ENCODE results near the gene SLPI. TPM values are rescaled to one million over a fixed set of nuclear protein-coding genes. Genes with fewer than 3 reads are reported as not detected.

Gene SLPI
- total RNA-seq, 2 experiments from 2014 or later = 0.40 to 0.45 TPM

DNA sequence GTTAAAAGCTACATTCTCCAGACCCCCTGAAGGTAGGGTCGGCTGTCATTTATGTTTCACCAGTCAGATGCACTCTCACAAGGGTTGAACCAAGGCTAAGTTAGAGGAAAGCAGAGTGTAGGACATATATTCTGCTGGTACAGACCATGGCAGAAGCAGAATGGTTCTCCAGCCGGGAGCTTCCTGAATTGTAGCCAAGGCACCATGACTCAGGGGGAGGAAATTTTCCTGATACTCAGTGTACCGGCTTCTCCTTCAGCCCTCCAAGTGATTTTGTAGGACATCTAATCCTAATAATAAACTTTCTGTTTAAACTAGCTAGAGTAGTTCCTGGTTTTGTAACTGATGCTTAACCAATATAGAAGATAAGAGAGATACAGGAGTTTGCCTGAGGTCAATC is 14.2 kb upstream of the SLPI start:
- H3K36me3 Mint-ChIP-seq (ENCODE audit: low read depth) = no peaks in the 10 kb centered on the region
- CTCF ChIA-PET = interaction anchor here (0.8 to 2.1 kb wide), 2 partner anchors 22 to 53 kb away, joined by 3 to 9 read pairs; no protein-coding TSS in a partner anchor
- DNase-seq = no peak
- no peak overlapping the region for H3K27ac Mint-ChIP-seq
- POLR2A ChIA-PET = no interaction called here
- H3K9me3 Mint-ChIP-seq = no peaks in the 10 kb centered on the region
- H3K27me3 Mint-ChIP-seq = peaks cover 52% of the 10 kb centered on the region
- no peaks in the 10 kb centered on the region for H3K4me1 Mint-ChIP-seq
- no peak overlapping the region for H3K4me3 Mint-ChIP-seq

DNA sequence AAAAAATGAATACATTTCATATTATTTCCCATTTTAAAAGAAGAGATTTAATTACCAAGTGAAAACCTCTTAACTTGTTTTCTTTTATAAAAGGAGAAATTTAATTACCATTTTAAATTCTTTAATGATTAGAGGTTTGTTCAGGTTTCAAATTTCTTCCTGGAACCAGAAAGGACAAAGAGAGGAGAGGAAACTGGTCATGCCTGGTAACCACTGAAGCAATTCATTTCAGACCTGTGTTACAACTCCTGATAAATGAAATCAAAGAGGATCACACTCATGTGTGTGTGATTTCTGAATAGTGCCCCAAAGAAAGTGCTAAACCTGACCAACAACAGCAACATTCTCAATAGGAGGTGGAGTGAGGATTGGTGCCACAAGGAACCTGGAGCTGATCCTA is 12.6 kb upstream of the SLPI start:
- CTCF ChIA-PET = no interaction called here
- H3K4me3 Mint-ChIP-seq = no peak overlapping the region
- peaks cover 56% of the 10 kb centered on the region for H3K27me3 Mint-ChIP-seq
- H3K27ac Mint-ChIP-seq = no peak overlapping the region
- H3K4me1 Mint-ChIP-seq = no peaks in the 10 kb centered on the region
- no peaks in the 10 kb centered on the region for H3K36me3 Mint-ChIP-seq (ENCODE audit: low read depth)
- POLR2A ChIA-PET = no interaction called here
- no peak for DNase-seq
- no peaks in the 10 kb centered on the region for H3K9me3 Mint-ChIP-seq

DNA sequence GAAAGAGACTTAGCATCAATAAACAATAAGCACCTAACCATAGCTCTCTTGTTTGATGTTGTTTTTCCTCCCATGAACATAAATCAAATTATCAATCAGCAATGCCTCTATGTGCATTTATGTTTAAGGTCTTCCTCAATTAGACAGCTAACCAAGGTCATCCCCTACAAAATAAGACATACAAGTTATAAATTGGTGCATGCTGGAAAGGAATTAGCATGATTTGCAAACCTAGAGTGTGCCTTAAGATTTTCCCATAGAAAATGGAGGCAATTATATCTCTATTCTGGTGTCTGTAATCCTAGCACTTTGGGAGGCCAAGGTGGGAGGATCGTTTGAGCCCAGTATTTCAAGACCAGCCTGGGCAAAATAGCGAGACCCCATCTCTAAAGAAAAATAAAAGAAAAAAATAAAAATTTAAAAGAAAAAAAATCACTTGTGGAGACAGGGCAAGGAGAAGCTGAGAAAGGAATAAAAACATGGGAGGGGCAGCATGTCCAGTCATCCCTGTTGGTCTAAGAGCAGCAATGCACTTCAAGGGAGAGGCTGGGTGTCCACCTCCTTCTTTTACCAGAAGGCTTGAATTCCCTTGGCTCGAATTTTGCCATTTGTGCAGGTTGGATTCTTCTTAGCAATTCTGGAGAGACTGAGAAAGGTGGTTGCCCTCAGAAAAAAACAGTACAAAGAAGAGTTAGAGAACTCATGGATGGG is 9.3 kb upstream of the SLPI start:
- Mint-ChIP-seq H3K36me3 (ENCODE audit: low read depth) (no peaks in the 10 kb centered on the region), H3K4me3 (no peak overlapping the region), H3K27me3 (peaks cover 53% of the 10 kb centered on the region), H3K9me3 (no peaks in the 10 kb centered on the region), H3K27ac (no peak overlapping the region), H3K4me1 (no peaks in the 10 kb centered on the region)
- CTCF ChIA-PET = no interaction called here
- POLR2A ChIA-PET = no interaction called here
- no peak for DNase-seq

DNA sequence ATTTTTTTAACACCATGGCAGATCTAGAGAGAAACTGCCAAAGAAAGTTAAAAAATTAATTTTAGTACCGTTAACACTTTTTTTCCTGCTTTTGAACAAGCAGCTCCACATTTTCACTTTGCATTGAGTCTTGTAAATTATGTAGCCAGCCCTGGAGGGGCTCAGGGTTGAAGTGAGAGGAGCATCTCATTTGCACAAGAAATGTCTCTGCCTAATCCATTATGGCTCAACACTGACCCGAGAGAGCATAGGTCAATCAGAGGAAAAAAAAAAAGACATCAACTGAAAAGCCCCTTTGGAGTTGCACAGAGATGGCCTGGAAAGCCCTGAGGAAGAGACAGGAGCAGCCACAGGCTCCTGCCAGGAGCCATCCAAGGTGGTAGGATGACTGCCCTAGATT is 4.3 kb upstream of the SLPI start:
- ChIA-PET POLR2A (no interaction called here), CTCF (interaction anchor here (1.1 kb wide), 1 partner anchor 35 kb away, joined by 3 read pairs; no protein-coding TSS in a partner anchor)
- no peak for DNase-seq
- no peaks in the 10 kb centered on the region for H3K36me3 Mint-ChIP-seq (ENCODE audit: low read depth)
- peaks cover 15% of the 10 kb centered on the region for H3K4me1 Mint-ChIP-seq
- peaks cover 31% of the 10 kb centered on the region for H3K27me3 Mint-ChIP-seq
- H3K27ac Mint-ChIP-seq = no peak overlapping the region
- no peak overlapping the region for H3K4me3 Mint-ChIP-seq
- H3K9me3 Mint-ChIP-seq = no peaks in the 10 kb centered on the region

DNA sequence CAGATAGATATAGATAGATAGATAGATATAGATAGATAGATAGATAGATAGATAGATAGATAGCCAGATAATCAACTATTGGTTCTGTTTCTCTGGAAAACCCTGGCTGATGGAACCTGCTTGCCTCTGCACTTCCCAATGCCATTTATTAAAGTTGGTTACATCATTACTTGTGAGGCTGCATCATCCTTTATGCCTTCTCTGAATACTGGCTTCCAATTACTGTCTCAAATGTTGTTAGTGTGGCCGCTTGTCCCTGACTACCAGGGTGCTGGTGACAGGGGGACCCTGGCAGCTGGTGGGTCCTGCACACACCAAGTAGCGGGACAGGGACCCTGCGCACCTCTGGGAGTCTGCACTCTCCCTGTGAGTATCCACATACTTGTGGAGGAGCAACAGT is 3.9 kb upstream of the SLPI start:
- H3K27me3 Mint-ChIP-seq = peaks cover 31% of the 10 kb centered on the region
- H3K9me3 Mint-ChIP-seq = no peaks in the 10 kb centered on the region

DNA sequence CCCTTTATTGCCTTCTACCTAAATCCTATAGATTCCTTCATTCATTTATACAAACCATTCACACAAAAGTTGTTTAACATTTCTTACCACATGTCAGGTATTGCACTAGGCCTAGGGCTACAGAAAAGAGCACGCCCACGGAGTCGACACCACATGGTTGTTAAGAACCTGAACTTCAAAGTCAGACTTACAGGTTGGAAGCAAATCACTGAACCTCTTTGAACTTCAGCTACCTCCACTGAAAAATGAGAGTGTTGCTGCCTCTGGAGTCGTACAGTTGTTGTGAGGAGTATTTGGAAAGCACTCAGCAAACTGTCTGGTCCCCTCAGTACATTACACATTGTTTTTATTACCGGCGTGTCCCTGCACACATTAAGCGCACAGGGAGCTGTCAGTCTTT is 3.3 kb upstream of the SLPI start:
- H3K4me3 Mint-ChIP-seq = no peak overlapping the region

More for the DNA sequence above, 3.9 kb upstream of the SLPI start:
- no peaks in the 10 kb centered on the region for H3K36me3 Mint-ChIP-seq (ENCODE audit: low read depth)
- H3K4me1 Mint-ChIP-seq = peaks cover 18% of the 10 kb centered on the region
- no peak overlapping the region for H3K4me3 Mint-ChIP-seq
- CTCF ChIA-PET = interaction anchor here (1.5 kb wide), 1 partner anchor 162 kb away, joined by 5 read pairs; no protein-coding TSS in a partner anchor
- no peak for DNase-seq
- POLR2A ChIA-PET = no interaction called here
- H3K27ac Mint-ChIP-seq = no peak overlapping the region

DNA sequence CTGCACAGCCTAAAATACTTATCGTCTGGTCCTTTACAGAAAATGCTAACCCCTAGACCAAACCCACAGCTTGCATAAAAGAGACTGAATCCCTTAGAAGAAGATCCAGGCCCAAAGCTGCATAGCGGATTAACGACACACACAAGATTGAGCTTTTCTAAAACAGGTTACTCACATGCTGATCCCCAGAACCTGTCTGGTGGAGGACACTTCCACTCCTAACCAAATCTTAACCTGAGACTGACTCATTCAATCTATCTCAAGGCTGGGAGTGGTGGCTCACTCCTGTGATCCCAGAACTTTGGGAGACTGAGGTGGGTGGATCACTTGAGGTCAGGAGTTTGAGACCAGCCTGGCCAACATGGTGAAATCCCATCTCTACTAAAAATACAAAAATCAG is 2.8 kb upstream of the SLPI start:
- no peaks in the 10 kb centered on the region for H3K9me3 Mint-ChIP-seq
- CTCF ChIA-PET = interaction anchor here (1.5 kb wide), 1 partner anchor 161 kb away, joined by 5 read pairs; no protein-coding TSS in a partner anchor
- no peak overlapping the region for H3K27ac Mint-ChIP-seq
- no peaks in the 10 kb centered on the region for H3K36me3 Mint-ChIP-seq (ENCODE audit: low read depth)
- H3K4me3 Mint-ChIP-seq = no peak overlapping the region
- peaks cover 23% of the 10 kb centered on the region for H3K4me1 Mint-ChIP-seq
- H3K27me3 Mint-ChIP-seq = peaks cover 22% of the 10 kb centered on the region
- POLR2A ChIA-PET = no interaction called here
- no peak for DNase-seq

More for the DNA sequence above, 3.3 kb upstream of the SLPI start:
- H3K4me1 Mint-ChIP-seq = peaks cover 18% of the 10 kb centered on the region
- no peaks in the 10 kb centered on the region for H3K36me3 Mint-ChIP-seq (ENCODE audit: low read depth)
- ChIA-PET CTCF (interaction anchor here (1.5 kb wide), 1 partner anchor 161 kb away, joined by 5 read pairs; no protein-coding TSS in a partner anchor), POLR2A (no interaction called here)
- no peak for DNase-seq
- no peaks in the 10 kb centered on the region for H3K9me3 Mint-ChIP-seq
- peaks cover 27% of the 10 kb centered on the region for H3K27me3 Mint-ChIP-seq
- H3K27ac Mint-ChIP-seq = no peak overlapping the region

DNA sequence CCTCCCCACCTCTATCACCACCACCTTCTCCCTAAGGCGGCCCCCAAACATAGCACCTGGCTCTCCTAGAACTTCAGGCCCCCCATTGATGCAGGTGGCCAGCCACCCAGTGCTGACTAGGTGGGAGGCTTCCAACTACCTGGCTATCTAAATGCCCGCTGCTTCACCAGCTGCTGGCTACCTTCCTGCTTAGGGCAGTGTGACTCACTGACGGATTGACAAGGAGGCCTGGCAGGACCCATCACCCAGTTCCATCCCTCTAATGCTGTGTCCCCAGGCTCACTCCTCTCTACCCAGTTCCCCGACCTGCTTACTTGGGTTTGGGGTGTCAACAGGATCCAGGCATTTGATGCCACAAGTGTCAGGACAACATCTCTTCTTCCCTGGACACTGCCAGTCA is 1.1 kb downstream of the SLPI start:
- Mint-ChIP-seq H3K9me3 (no peaks in the 10 kb centered on the region), H3K36me3 (ENCODE audit: low read depth) (no peaks in the 10 kb centered on the region), H3K27me3 (peaks cover 24% of the 10 kb centered on the region), H3K4me3 (no peak overlapping the region), H3K27ac (no peak overlapping the region), H3K4me1 (peaks cover 24% of the 10 kb centered on the region)
- ChIA-PET POLR2A (no interaction called here), CTCF (interaction anchor here (1.0 kb wide), 1 partner anchor 23 kb away, joined by 3 read pairs; no protein-coding TSS in a partner anchor)
- DNase-seq = no peak

DNA sequence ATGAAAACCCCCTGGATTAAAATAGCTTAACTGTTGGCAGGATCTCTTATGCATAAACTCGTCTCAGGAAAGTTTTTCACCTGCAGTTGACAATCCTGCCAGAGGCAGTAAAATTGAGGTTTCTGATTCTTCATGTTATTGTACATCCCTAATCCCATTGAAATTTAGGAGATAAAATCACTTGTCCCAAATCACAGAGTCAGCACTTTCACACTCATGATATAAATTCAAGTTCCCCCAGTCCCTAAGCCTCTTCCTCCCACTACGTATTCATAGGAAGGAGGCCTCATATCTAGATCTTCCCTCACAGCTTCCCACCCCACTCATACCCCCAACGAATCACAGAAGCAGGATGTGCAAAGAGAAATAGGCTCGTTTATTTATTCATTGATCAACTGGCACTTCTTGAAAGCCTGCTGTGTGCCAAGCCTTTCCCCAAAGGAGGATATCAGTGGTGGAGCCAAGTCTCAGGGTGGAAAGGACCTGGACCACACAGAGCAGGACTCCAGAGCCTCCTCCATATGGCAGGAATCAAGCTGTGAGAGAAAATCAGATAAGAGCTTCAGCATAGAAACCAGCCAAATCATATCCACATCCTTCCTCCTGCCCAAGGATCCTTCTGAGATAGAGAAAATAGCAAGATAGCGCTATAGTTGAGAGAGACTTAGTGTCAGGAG is 2.3 kb downstream of the SLPI start:
- Mint-ChIP-seq H3K4me1 (peaks cover 24% of the 10 kb centered on the region), H3K27ac (no peak overlapping the region), H3K27me3 (peaks cover 34% of the 10 kb centered on the region), H3K4me3 (no peak overlapping the region), H3K36me3 (ENCODE audit: low read depth) (no peaks in the 10 kb centered on the region), H3K9me3 (no peaks in the 10 kb centered on the region)
- ChIA-PET POLR2A (no interaction called here), CTCF (no interaction called here)
- DNase-seq = no peak

DNA sequence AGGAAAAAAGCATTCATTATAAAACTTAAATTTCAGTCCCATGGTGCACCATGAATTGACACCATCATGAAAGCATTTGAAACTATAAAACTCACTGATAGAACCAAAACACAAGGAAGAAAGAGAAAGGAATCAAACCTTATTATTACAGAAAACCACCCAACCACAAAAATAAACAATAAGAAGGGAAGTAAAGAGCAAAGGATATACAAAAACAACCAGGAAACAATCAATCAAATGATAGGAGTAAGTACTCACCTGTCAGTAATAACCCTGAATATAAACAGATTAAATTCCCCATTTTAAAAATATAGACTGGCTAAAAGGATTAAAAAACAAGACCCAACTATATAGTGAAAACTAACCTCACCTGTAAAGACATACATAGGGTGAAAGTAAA is 5.8 kb downstream of the SLPI start:
- ChIA-PET CTCF (no interaction called here), POLR2A (no interaction called here)
- H3K4me3 Mint-ChIP-seq = no peak overlapping the region
- peaks cover 57% of the 10 kb centered on the region for H3K27me3 Mint-ChIP-seq
- H3K36me3 Mint-ChIP-seq (ENCODE audit: low read depth) = no peaks in the 10 kb centered on the region
- no peak overlapping the region for H3K27ac Mint-ChIP-seq
- no peaks in the 10 kb centered on the region for H3K9me3 Mint-ChIP-seq
- peaks cover 12% of the 10 kb centered on the region for H3K4me1 Mint-ChIP-seq
- DNase-seq = no peak

DNA sequence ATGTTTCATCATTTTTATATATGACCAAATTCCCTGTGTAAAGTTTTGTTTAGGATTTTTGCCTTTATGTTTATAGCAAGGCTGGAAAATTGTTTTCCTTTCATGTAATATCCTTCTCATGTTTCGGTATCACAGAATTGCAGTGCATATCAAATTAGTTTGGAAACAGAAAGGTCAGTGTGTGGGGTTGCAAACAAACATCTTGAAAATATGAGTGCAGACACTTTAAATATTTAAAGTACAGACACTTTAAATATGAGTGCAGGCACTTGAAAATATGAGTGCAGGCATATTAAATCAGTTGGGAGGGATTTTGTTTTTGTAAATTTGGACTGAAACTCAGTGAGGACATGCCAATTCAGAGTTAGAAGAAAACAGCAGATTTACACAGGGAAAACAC is 6.5 kb downstream of the SLPI start:
- POLR2A ChIA-PET = no interaction called here

DNA sequence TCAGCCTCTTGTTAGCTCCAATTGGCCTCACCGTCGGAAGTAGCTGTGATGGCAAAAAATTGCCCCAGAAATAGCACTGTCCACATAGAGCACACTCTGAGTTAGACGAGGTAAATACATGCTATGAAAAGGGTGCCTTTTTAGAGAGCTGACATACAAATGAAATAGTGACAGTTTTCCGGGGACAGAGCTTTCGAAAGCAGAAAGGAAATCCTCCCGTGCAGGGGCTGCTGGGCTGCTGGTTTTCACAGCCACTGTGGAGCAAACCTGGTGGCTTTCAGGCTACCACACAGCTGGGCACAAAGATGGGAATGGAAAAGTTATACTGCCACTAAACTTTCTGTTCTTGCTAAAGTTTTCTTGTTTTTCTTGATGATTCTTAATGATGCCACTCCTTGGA is 8.3 kb downstream of the SLPI start:
- ChIA-PET POLR2A (no interaction called here), CTCF (interaction anchor here (0.5 to 1.5 kb wide), 2 partner anchors 45 to 64 kb away, joined by 4 to 5 read pairs; no protein-coding TSS in a partner anchor)
- Mint-ChIP-seq H3K27ac (no peak overlapping the region), H3K9me3 (no peaks in the 10 kb centered on the region), H3K4me1 (peaks cover 4% of the 10 kb centered on the region), H3K36me3 (ENCODE audit: low read depth) (no peaks in the 10 kb centered on the region), H3K27me3 (peaks cover 69% of the 10 kb centered on the region), H3K4me3 (no peak overlapping the region)
- no peak for DNase-seq

More for the DNA sequence above, 6.5 kb downstream of the SLPI start:
- no peaks in the 10 kb centered on the region for H3K9me3 Mint-ChIP-seq
- H3K4me3 Mint-ChIP-seq = no peak overlapping the region
- CTCF ChIA-PET = no interaction called here
- DNase-seq = no peak
- peaks cover 9% of the 10 kb centered on the region for H3K4me1 Mint-ChIP-seq
- no peak overlapping the region for H3K27ac Mint-ChIP-seq
- no peaks in the 10 kb centered on the region for H3K36me3 Mint-ChIP-seq (ENCODE audit: low read depth)
- peaks cover 64% of the 10 kb centered on the region for H3K27me3 Mint-ChIP-seq

DNA sequence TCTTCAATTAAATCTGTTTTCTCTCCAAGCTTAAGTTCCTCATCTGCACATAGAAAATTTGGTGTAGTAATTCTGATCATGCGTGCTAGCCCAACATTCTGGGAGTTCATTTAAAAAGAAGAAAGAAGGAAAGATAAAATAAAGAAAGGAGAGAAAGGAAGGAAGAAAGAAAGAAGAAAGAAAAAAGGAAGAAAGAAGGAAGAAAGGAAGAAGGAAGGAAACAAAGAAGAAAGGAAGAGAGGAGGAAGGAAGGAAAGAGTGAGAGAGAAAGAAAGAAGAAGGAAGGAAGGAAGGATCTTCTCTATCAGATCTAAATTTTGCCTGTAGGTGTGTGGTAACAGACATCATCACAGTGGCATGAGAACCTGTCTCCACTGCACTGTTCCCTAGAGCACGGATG is 16.2 kb downstream of the SLPI start:
- no peaks in the 10 kb centered on the region for H3K36me3 Mint-ChIP-seq (ENCODE audit: low read depth)
- H3K9me3 Mint-ChIP-seq = no peaks in the 10 kb centered on the region
- DNase-seq = no peak
- CTCF ChIA-PET = no interaction called here
- POLR2A ChIA-PET = interaction anchor here (0.7 kb wide), 1 partner anchor 49 kb away, joined by 4 read pairs; no protein-coding TSS in a partner anchor
- no peaks in the 10 kb centered on the region for H3K4me1 Mint-ChIP-seq
- H3K27ac Mint-ChIP-seq = no peak overlapping the region
- H3K27me3 Mint-ChIP-seq = peaks cover 39% of the 10 kb centered on the region
- H3K4me3 Mint-ChIP-seq = no peak overlapping the region

All from activated CD4-positive, alpha-beta memory T cell treated with anti-CD3 and anti-CD28 coated beads, Interleukin-2, amount 10 ng/mL, durations not matched to agents 7 days and 5 days (primary cell).